Measurements from ENCODE around the gene ARID1B.

The ARID1B gene

GRCh38 chr6:157099912-157100593 lies 322.9 kb downstream of the ARID1B start:
- ATAC-seq (peak; percentile 97), DNase-seq (peak; percentile 33)

GRCh38 chr6:157101166-157101565 lies 324.0 kb downstream of the ARID1B start:
- DNase-seq: no peak

GRCh38 chr6:157104803-157105202 lies 327.6 kb downstream of the ARID1B start:
- no peak for ATAC-seq
- no peak for DNase-seq

More at GRCh38 chr6:157101166-157101565, 324.0 kb downstream of the ARID1B start:
- no peak for ATAC-seq

- peak; percentile 72 for ATAC-seq
- DNase-seq: no peak
Observed at GRCh38 chr6:157106487-157106886, 329.3 kb downstream of the ARID1B start.

- no peak for ATAC-seq
Observed at GRCh38 chr6:157107571-157107914, 330.4 kb downstream of the ARID1B start.

GRCh38 chr6:157107915-157108651 lies 330.9 kb downstream of the ARID1B start:
- DNase-seq: no peak
- peak; percentile 88 for ATAC-seq

More at GRCh38 chr6:157107571-157107914, 330.4 kb downstream of the ARID1B start:
- no peak for DNase-seq

DNA sequence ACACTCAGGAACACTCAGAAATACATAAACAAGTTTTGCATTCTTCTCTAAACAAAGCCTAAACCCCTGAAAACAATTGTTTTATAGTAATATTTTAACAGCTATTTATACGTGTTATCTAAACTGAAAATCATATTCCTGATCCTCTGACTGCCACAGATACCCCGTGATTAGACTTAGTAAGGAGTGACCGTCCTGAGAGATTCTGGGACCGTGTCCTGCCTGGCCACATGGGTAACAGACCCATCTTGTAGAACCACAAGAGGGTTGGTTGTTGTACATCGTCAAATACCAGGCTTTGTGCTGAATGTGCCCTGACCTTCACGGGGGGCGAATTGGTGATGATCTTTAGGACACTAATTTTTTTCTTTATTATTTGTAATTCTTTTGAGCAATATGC lies 331.7 kb downstream of the ARID1B start:
- ATAC-seq: no peak

DNA sequence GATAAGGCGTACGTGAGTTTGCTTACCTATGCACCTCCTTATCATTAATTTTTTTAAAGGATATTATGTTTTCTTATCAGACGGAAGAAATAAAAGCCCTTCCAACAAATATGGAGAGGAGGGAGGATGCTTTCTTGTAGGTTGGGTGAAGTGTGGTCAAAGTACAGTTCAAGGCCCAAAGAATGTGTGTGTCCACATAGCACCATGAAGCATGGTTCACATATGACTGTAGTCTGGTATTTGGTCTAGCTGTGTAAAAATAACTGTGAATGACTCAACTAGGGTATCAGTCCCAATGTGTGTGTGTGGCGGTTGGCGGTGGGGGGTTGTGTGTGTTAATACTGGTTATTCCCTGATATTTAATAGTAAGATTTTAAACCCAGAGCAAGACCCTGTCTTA lies 333.4 kb downstream of the ARID1B start:
- DNase-seq: no peak
- ATAC-seq: no peak

More for the DNA sequence above, 331.7 kb downstream of the ARID1B start:
- no peak for DNase-seq

DNA sequence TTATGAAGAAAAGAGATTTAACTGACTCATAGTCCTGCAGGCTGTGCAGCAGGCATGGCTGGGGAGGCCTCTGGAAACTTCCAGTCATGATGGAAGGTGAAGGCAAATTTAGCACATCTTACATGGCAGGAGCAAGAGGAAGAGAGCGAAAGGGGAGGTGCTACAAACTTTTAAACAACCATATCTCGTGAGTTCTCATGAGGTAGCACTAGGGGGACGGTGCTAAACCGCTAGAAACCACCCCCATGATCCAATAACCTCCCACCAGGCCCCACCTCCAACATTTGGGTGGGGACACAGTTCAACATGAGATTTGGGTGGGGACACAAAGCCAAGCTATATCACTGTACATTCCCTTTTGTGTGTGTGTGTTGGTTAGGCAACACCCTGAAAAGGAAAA lies 336.2 kb downstream of the ARID1B start:
- ATAC-seq: no peak

GRCh38 chr6:157116426-157116825 lies 339.2 kb downstream of the ARID1B start:
- ATAC-seq: no peak
- no peak for DNase-seq

More for the DNA sequence above, 336.2 kb downstream of the ARID1B start:
- no peak for DNase-seq

DNA sequence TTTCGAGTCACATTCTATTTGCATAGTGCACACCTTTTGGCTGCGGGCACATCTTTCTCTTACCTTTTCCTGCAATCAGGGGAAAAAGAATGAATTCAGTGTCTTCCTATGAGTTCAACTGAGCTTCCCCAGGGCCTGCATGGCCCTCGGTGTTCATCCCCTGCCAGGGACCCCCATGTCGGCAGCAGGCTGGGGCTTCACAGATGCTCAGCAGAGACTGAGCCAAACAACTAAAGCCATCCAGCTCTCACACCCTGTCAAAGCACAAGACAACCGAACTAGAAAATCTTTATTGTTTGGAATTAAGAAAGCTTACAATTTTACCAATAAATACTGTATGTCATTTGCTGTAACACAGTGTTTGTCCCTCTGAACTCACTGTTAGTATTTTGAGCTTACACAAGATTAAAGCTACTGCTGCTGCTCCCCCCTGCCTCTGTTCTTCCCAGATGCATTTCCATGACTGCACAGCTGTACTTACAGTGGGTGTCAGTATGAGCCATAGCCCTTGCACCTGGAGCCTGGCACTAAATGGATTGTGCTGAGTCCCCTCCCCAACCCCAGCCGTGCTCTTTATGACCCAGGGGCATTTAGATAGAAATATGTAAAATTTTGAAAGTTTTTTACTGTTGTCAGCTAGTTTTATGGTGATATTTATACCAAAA lies 340.4 kb downstream of the ARID1B start:
- no peak for DNase-seq
- ATAC-seq: no peak

GRCh38 chr6:157119502-157120027 lies 342.4 kb downstream of the ARID1B start:
- DNase-seq: no peak
- ATAC-seq: no peak

DNA sequence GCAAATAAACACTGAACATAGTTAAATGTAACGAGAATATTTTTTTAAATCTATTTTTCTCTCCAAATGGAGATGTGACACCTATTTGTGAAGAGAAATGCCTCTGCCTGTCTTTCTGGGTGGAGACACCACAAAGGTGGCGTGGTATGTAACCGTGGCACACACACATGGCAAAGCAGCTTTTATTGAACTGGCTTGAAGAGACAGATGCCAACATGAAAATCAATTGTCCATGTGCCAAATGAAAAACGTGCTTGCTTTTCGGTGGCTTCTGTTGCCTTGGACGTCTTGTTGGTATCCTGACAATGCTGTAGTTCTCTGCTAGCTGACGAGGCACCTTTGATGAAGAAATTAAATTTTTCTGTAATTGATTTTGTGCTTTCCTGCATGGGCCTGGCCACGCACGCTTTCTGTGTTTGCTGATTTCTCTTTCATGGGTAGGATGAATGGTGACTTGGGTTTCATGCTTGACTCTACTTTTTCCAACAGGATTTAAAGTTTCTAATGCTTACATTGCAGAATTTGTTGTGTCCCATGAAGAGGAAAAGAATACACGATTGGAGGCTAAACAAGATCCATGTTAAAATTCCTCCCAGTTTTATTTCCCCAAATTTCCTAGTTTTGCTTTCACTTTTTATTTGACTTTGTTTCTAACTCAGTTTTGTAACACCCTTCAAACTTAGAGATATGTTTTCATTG lies 343.5 kb downstream of the ARID1B start:
- ATAC-seq: no peak
- DNase-seq: no peak

GRCh38 chr6:157121897-157122296 lies 344.7 kb downstream of the ARID1B start:
- DNase-seq: no peak
- no peak for ATAC-seq

- DNase-seq: no peak
- no peak for ATAC-seq
Observed at GRCh38 chr6:157123234-157123633, 346.1 kb downstream of the ARID1B start.

DNA sequence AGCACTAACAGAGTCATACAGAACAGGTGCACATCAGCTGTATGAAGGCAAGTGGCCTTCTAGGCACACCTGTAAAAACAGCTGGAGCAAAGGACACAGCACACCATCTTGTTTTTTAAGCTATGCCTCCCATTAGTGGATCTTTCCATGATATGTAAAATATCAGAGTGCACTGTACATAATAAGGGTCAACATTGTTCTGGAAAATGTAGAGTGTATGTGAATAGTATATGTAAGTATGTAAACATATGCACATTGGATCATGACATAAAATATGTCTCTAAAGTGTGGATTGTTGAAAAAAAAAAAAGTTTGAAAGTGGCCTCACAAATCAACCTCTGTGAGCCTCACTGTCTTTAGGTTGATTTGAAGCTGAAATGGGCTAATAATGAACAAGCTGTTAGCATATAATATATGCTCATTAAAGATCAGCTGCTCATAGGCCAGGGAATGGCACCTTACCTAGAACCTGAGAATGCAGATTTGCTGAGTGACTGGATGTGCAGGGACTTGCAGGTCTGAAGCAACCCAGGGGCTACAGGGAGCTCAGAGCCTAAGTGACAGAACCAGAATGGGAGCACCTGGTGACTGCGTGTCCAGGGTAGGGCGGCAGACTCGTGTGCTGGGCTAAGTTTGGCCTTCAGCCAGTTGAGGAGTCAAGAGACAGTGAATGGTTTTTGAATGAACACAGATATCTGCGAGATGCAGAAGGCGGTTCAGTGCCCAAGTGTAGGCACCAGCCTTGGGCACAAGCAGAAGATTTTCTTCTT lies 347.5 kb downstream of the ARID1B start:
- no peak for DNase-seq
- ATAC-seq: no peak

DNA sequence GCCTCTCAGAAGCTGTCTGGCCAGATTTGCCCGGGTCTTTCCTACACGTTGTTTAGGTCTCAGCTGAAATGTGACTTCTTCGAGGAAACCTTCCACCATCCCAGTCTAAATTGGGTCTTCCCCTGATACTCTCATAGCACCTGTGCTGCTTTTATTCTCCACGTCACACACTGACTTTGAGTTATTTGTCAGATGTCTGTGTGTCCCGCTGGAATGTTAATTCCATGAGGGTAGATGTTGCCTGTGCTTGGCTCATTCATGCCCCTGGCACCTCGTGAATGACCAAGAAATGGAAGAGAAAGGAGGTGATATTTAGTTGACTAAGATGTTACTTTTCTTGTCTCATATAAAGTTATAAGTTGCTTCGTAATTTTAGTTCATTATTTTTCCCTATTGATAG lies 348.4 kb downstream of the ARID1B start:
- ATAC-seq (no peak), DNase-seq (no peak)

DNA sequence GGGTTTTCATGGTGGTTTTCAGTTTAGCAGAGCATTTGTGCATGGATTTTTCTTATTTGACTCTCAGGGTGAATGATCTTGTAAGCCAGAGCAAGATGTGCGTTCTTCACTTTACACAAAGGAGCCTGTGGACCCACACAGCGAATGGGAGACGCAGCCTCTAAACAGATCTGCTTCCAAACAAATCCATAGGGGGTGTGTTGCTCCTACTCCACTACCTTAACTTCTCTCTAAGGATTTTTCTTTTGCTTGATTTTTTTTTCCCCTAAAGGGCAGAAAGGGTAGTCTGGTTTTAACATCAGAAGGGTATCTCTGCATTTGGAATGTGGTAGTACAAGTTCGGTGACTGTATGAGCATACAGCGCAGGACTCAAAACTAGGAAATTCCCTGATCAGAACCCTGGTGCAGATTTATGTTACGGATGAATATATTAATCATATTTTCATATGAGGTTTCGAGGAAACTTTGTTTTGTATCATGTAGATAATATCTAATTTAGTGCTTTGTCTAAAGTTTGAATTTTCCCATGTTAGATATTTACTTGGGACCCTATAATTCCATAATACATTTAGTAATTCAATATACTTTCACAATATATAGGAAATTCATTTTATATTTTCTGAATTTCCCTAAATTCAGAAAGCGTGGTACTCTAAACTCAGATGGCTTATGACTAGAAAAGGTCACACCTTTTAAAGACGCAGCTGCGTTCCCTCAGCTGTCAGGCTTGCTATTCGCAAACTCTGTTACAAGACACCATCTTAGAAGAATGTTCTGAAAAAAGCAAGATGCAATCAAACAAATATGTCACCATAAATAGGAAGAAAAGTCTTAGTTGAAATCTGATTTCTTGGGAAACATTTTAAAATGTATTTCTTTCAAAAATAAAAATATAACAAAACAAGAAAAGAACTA lies 349.3 kb downstream of the ARID1B start:
- no peak for ATAC-seq
- DNase-seq: no peak

GRCh38 chr6:157128235-157128775 lies 351.1 kb downstream of the ARID1B start:
- DNase-seq (no peak), ATAC-seq (no peak)

DNA sequence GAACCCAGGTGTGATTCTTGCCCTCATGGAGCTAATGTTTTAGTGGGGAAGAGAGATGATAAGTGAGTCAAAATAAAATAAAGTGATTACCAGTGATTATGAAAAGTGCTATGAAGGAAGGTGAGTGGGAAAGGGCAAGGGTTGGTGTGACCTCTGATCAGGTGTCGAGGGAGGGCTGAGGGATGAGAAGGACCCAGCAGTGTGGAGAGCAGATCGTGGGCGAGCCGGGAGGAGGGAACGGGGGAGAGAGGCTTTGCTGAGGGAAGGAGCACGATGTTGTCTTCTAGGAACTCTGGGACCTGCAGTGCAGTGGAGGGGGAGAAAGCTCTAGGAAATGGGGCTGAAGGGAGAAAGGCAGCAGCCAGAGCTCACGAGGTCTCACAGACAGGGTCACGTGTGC lies 354.1 kb downstream of the ARID1B start:
- DNase-seq (no peak), ATAC-seq (no peak)
